Liver (tissue), 9 donors: Measurements from ENCODE around the gene SESN1. TPM values are rescaled to one million over a fixed set of nuclear protein-coding genes. Genes with fewer than 3 reads are reported as not detected.
"Not testable (repeated sequence)": the region's sequence is repeated elsewhere in the genome, so short reads cannot be mapped to it uniquely, and the experiment has no call there.

Experiments used
- DNase-seq: peaks from one replicate; pipeline ENCODE4 v3.0.0-alpha.2; 2017; ENCODE audit warnings: low spot score
- H3K27ac ChIP-seq, 2 donors: one replicate each; pipeline ENCODE4 v1.7.0; 2013; ENCODE audit warnings: inconsistent platforms in 2 of 2, low read length in 2 of 2, control low read depth in 1 of 2, low read depth in 1 of 2, mild to moderate bottlenecking in 1 of 2
- H3K27me3 ChIP-seq, 4 donors: one replicate each; pipeline versions ENCODE4 v1.6.1 to v1.7.0; 2013; ENCODE audit warnings: low read length in 3 of 4, inconsistent platforms in 1 of 4, mild to moderate bottlenecking in 1 of 4, moderate library complexity in 1 of 4; ENCODE audit not compliant: control insufficient read depth in 4 of 4, insufficient read depth in 4 of 4
- H3K36me3 ChIP-seq, 4 donors: one replicate each; pipeline versions ENCODE4 v1.6.1 to v1.7.0; 2013; ENCODE audit warnings: low read length in 3 of 4, mild to moderate bottlenecking in 3 of 4, low read depth in 1 of 4, moderate library complexity in 1 of 4; ENCODE audit not compliant: control insufficient read depth in 4 of 4, insufficient read depth in 3 of 4
- H3K4me1 ChIP-seq, 4 donors: one replicate each; pipeline versions ENCODE4 v1.6.1 to v1.7.0; 2013; ENCODE audit warnings: low read length in 3 of 4, mild to moderate bottlenecking in 3 of 4, moderate library complexity in 1 of 4; ENCODE audit not compliant: control insufficient read depth in 4 of 4, insufficient read depth in 4 of 4
- H3K4me3 ChIP-seq, 3 donors: one replicate each; pipeline versions ENCODE4 v1.6.1 to v1.7.0; 2013; ENCODE audit warnings: low read length in 3 of 3, control low read depth in 1 of 3, low read depth in 1 of 3, mild to moderate bottlenecking in 1 of 3
- H3K9ac ChIP-seq, 2 donors: one replicate each; pipeline ENCODE4 v1.7.0; 2013; ENCODE audit warnings: low read length in 2 of 2, mild to moderate bottlenecking in 2 of 2, moderate library complexity in 2 of 2, control low read depth in 1 of 2, low read depth in 1 of 2
- H3K9me3 ChIP-seq, 4 donors: one replicate each; pipeline versions ENCODE4 v1.6.1 to v1.7.0; 2013; ENCODE audit warnings: low read length in 3 of 4; ENCODE audit not compliant: control insufficient read depth in 4 of 4
- ATF3 ChIP-seq: IDR thresholded peaks from 2 replicates; pipeline ENCODE4 v1.6.1; 2016; ENCODE audit warnings: antibody characterized with exemption
- CTCF ChIP-seq: fragments of 150-350 bp; IDR thresholded peaks from 2 replicates; pipeline ENCODE4 v1.5.1; 2017; ENCODE audit warnings: improper control_type of control experiment, low read depth, low read length; ENCODE audit not compliant: missing input control
- FOXA1 ChIP-seq: IDR thresholded peaks from 2 replicates; pipeline ENCODE4 v1.6.1; 2016; ENCODE audit warnings: antibody characterized with exemption
- FOXA2 ChIP-seq: IDR thresholded peaks from 2 replicates; pipeline ENCODE4 v1.6.1; 2016; ENCODE audit warnings: antibody characterized with exemption
- GABPA ChIP-seq, 2 donors: IDR thresholded peaks in 1 of 2; conservative IDR thresholded peaks in 1 of 2; 2 replicates each; pipeline ENCODE4 v1.6.1; 2016; ENCODE audit warnings: antibody characterized with exemption in 2 of 2, mild to moderate bottlenecking in 1 of 2, moderate library complexity in 1 of 2
- HNF4G ChIP-seq: IDR thresholded peaks from 2 replicates; pipeline ENCODE4 v1.6.1; 2016; ENCODE audit warnings: antibody characterized with exemption
- NR2F2 ChIP-seq: IDR thresholded peaks from 2 replicates; pipeline ENCODE4 v1.6.1; 2016; ENCODE audit warnings: antibody characterized with exemption
- REST ChIP-seq: IDR thresholded peaks from 2 replicates; pipeline ENCODE4 v1.6.1; 2016; ENCODE audit warnings: antibody characterized with exemption, mild to moderate bottlenecking
- RXRA ChIP-seq, 2 donors: IDR thresholded peaks; 2 replicates each; pipeline ENCODE4 v1.6.1; 2017 to 2018; ENCODE audit warnings: antibody characterized with exemption in 2 of 2, mild to moderate bottlenecking in 1 of 2
- SP1 ChIP-seq: IDR thresholded peaks from 2 replicates; pipeline ENCODE4 v1.6.1; 2018; ENCODE audit warnings: antibody characterized with exemption, mild to moderate bottlenecking
- TAF1 ChIP-seq: conservative IDR thresholded peaks from 2 replicates; pipeline ENCODE4 v1.6.1; 2016; ENCODE audit warnings: antibody characterized with exemption, mild to moderate bottlenecking
- YY1 ChIP-seq: IDR thresholded peaks from 2 replicates; pipeline ENCODE4 v1.6.1; 2016; ENCODE audit warnings: antibody characterized with exemption, mild to moderate bottlenecking
- WGBS: extraction: QIAGEN DNeasy Blood & Tissue Kit; methylation state at CpG from one replicate; pipeline ENCODE4 v1.1.7; 2013; 5-methylcytosine and 5-hydroxymethylcytosine counted together
- polyA plus RNA-seq, 2 donors: library from polyadenylated mRNA; stranded (reverse) in 1 of 2; unstranded in 1 of 2; fragments of 200-250 nt in 1 of 2; fragments of >200 nt in 1 of 2; fragmentation: Nextera tagmentation in 1 of 2; extraction: Ambion mirVana in 1 of 2; gene quantifications; one replicate each; pipeline versions ENCODE4 v1.2.1 to v1.2.3, GENCODE V29; 2013 to 2015
- total RNA-seq, 2 donors: library from RNA; depleted of rRNA; stranded (reverse); fragments of >200 nt; gene quantifications; one replicate each; pipeline ENCODE4 v1.2.3, GENCODE V29; 2014
- donor health status: healthy.
- donor health status: healthy.
- donor health status: healthy.
- donor health status: healthy.
- donor health status: healthy.

The SESN1 gene
- total and polyA plus RNA-seq, 4 donors, result 6.2 to 17.0 (median 11.0) TPM

- Histone ChIP-seq H3K4me3 (no peak overlapping the region), H3K27ac (no peak overlapping the region), H3K36me3 (peaks cover under 1 to 9% (median 4%) of the 10 kb centered on the region in 4 donors), H3K27me3 (no peaks in the 10 kb centered on the region), H3K9me3 (peaks cover 0 to 1% (median 0%) of the 10 kb centered on the region in 4 donors), H3K9ac (no peak overlapping the region), H3K4me1 (no peaks in the 10 kb centered on the region)
- WGBS, result 40% methylated on average over 1 of the region's 1 CpG
- DNase-seq, result no peak
- no peak for TF ChIP-seq SP1
Observed at GRCh38 chr6:108983151-108983550, 111.5 kb downstream of the SESN1 start.

- Histone ChIP-seq H3K4me3 (no peak overlapping the region), H3K4me1 (no peaks in the 10 kb centered on the region), H3K36me3 (peaks cover 0 to 3% (median 2%) of the 10 kb centered on the region in 4 donors), H3K9ac (no peak overlapping the region), H3K9me3 (peaks cover 0 to 1% (median 0%) of the 10 kb centered on the region in 4 donors), H3K27ac (no peak overlapping the region), H3K27me3 (no peaks in the 10 kb centered on the region)
- WGBS, result 96% methylated on average over 10 of the region's 10 CpGs
- TF ChIP-seq ATF3 (no peak), REST (no peak), NR2F2 (no peak), RXRA (IDR thresholded peaks at IDR 0.05) (no peak), GABPA (IDR thresholded peaks at IDR 0.05 in 1 of 2, conservative IDR thresholded peaks at IDR 0.05 in 1 of 2) (no peak)
- no peak for DNase-seq
Observed at GRCh38 chr6:108982154-108983113, 112.2 kb downstream of the SESN1 start.

- H3K27ac ChIP-seq, H3K4me3 ChIP-seq, H3K9me3 ChIP-seq, H3K36me3 ChIP-seq, H3K9ac ChIP-seq, DNase-seq, H3K4me1 ChIP-seq, H3K27me3 ChIP-seq: not testable (repeated sequence)
- WGBS, result 84% methylated on average over 1 of the region's 1 CpG
Observed at GRCh38 chr6:108978638-108979037, 116.0 kb downstream of the SESN1 start.

GRCh38 chr6:108974201-108974600, 120.4 kb downstream of the SESN1 start:
- WGBS, result 97% methylated on average over 1 of the region's 1 CpG
- no peak for DNase-seq
- H3K27ac ChIP-seq, result no peak overlapping the region
- H3K9me3 ChIP-seq, result no peaks in the 10 kb centered on the region
- H3K36me3 ChIP-seq, result no peaks in the 10 kb centered on the region
- H3K4me3 ChIP-seq, result no peak overlapping the region
- no peak overlapping the region for H3K9ac ChIP-seq
- TF ChIP-seq FOXA1 (no peak), NR2F2 (no peak), HNF4G (no peak), CTCF (no peak), TAF1 (no peak), FOXA2 (no peak), RXRA (IDR thresholded peaks at IDR 0.05) (no peak), YY1 (no peak)
- no peaks in the 10 kb centered on the region for H3K27me3 ChIP-seq
- H3K4me1 ChIP-seq, result peaks cover 0 to 5% (median 2%) of the 10 kb centered on the region in 4 donors
